ENCODE data around the gene OSBPL8. TPM values are rescaled to one million over a fixed set of nuclear protein-coding genes. Genes with fewer than 3 reads are reported as not detected.

The OSBPL8 gene
- total and polyA plus RNA-seq, 9 of the 15 experiments (the other 6 are each of a cell fraction or from before 2014, with no cell fraction given) = 17.4 to 82.7 (median 42.8) TPM

DNA sequence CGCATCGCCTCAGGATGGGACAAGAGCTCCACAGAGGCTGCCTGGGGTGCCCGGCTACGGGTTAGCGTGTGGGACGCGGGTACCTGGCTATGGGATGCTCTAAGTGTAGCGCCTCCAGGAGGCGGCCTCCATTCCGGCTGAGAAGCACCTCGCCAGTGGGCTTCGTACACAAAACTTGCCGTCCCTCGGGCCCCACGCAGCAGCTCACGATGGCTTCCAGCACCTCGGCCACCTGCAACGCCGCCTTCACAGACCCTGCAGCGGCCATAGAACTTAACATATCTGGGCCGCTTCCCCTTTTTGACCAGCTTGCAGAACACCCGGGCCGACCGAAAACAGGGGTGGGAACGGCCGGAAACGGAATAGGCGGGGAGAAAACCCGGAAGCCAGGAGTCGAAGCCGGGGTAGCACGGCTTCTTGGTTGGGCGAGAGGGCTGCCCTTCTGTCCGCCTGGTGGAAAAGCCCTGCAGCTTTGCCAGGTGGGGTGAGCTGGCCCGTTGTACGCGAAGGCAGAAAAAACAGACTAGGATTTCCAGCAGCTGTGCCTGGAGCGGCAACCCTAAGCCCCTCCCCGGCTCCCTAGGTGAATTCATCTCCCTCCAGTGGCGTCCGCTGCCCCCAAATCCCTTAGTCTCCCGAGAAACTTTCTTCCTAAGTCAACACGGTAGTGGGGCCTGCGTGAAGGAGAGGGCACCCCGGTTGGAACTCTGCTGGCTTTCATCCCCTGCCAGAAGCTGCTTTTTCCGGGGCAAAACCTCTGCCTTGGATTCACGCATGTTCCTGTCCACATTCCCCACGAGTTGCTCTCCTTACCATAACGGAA is 211.3 kb downstream of the OSBPL8 start, which contains the start of gene BBS10 (continued):
- peak; percentile 27; the same call in 1 of the 2 replicates for TF ChIP-seq JUN (IDR thresholded peaks at IDR 0.05; ENCODE audit: borderline replicate concordance, low read depth, low read length)
- TF ChIP-seq JUN (CRISPR knock-in tag; IDR thresholded peaks at IDR 0.05; ENCODE audit: borderline replicate concordance) = no peak
- no peak for TF ChIP-seq BHLHE40 (IDR thresholded peaks at IDR 0.05; ENCODE audit: low read length)
- TF ChIP-seq ARNT (IDR thresholded peaks at IDR 0.05) = no peak
- no peak for TF ChIP-seq KLF13 (tag; IDR thresholded peaks at IDR 0.05; ENCODE audit: borderline replicate concordance, low read depth)
- TF ChIP-seq CBX1 (IDR thresholded peaks at IDR 0.05; ENCODE audit: low read depth) = peak; percentile 70; the same call in 1 of the 2 replicates
- TF ChIP-seq, protein P1, sequence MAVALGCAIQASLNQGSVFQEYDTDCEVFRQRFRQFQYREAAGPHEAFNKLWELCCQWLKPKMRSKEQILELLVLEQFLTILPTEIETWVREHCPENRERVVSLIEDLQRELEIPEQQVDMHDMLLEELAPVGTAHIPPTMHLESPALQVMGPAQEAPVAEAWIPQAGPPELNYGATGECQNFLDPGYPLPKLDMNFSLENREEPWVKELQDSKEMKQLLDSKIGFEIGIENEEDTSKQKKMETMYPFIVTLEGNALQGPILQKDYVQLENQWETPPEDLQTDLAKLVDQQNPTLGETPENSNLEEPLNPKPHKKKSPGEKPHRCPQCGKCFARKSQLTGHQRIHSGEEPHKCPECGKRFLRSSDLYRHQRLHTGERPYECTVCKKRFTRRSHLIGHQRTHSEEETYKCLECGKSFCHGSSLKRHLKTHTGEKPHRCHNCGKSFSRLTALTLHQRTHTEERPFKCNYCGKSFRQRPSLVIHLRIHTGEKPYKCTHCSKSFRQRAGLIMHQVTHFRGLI (CRISPR knock-in tag; IDR thresholded peaks at IDR 0.05) = no peak
- TF ChIP-seq STAT5A (IDR thresholded peaks at IDR 0.05; ENCODE audit: borderline replicate concordance, low read length) = no peak
- no peak for TF ChIP-seq DDX20 (tag; IDR thresholded peaks at IDR 0.05; ENCODE audit: low read depth)
- TF ChIP-seq, protein P2, sequence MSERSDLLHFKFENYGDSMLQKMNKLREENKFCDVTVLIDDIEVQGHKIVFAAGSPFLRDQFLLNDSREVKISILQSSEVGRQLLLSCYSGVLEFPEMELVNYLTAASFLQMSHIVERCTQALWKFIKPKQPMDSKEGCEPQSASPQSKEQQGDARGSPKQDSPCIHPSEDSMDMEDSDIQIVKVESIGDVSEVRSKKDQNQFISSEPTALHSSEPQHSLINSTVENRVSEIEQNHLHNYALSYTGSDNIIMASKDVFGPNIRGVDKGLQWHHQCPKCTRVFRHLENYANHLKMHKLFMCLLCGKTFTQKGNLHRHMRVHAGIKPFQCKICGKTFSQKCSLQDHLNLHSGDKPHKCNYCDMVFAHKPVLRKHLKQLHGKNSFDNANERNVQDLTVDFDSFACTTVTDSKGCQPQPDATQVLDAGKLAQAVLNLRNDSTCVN (CRISPR knock-in tag; IDR thresholded peaks at IDR 0.05) = no peak
- TF ChIP-seq PHTF2 (CRISPR knock-in tag; IDR thresholded peaks at IDR 0.05) = no peak
- peak; percentile 90 for TF ChIP-seq NCOA1 (IDR thresholded peaks at IDR 0.05; ENCODE audit: low read depth)
- TF ChIP-seq HIVEP1 (CRISPR knock-in tag; IDR thresholded peaks at IDR 0.05) = no peak
- no peak; the same call in 1 of the 2 replicates for TF ChIP-seq ZNF830 (CRISPR knock-in tag; IDR thresholded peaks at IDR 0.05)
- 0 out of 2 replicates have a peak, but pooled peaks have one; percentile 29 for TF ChIP-seq PREB (CRISPR knock-in tag; IDR thresholded peaks at IDR 0.05)
- no peak for TF ChIP-seq ZNF347 (CRISPR knock-in tag; IDR thresholded peaks at IDR 0.05; ENCODE audit: low read depth)
- TF ChIP-seq, protein P3, sequence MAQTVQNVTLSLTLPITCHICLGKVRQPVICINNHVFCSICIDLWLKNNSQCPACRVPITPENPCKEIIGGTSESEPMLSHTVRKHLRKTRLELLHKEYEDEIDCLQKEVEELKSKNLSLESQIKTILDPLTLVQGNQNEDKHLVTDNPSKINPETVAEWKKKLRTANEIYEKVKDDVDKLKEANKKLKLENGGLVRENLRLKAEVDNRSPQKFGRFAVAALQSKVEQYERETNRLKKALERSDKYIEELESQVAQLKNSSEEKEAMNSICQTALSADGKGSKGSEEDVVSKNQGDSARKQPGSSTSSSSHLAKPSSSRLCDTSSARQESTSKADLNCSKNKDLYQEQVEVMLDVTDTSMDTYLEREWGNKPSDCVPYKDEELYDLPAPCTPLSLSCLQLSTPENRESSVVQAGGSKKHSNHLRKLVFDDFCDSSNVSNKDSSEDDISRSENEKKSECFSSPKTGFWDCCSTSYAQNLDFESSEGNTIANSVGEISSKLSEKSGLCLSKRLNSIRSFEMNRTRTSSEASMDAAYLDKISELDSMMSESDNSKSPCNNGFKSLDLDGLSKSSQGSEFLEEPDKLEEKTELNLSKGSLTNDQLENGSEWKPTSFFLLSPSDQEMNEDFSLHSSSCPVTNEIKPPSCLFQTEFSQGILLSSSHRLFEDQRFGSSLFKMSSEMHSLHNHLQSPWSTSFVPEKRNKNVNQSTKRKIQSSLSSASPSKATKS (CRISPR knock-in tag; IDR thresholded peaks at IDR 0.05) = no peak
- TF ChIP-seq NBN (IDR thresholded peaks at IDR 0.05; ENCODE audit: low read depth) = peak; percentile 84
- TF ChIP-seq JUND (IDR thresholded peaks at IDR 0.05; ENCODE audit: borderline replicate concordance, low read depth, low read length) = no peak
- no peak; the same call in 2 of the 3 replicates for TF ChIP-seq JUND (tag; IDR thresholded peaks at IDR 0.05; ENCODE audit: borderline replicate concordance, low read depth, low read length)
- TF ChIP-seq MXI1 (IDR thresholded peaks at IDR 0.05; ENCODE audit: low read depth, low read length) = no peak
- TF ChIP-seq NFE2L1 (tag; IDR thresholded peaks at IDR 0.05; ENCODE audit: borderline replicate concordance, low read depth) = no peak
- TF ChIP-seq MAZ (CRISPR knock-in tag; conservative IDR thresholded peaks at IDR 0.05 in 1 of 2, IDR thresholded peaks at IDR 0.05 in 1 of 2) = peak; percentile 47 to 57; a peak in 2 of 4 replicates
